GM12872 (cell line): Measurements from ENCODE around the gene ZBTB25.

ENCODE experiments used
- CTCF ChIP-seq: IDR thresholded peaks from 3 replicates; pipeline ENCODE4 v1.5.1; 2011; ENCODE audit warnings: low read depth, mild to moderate bottlenecking, low read length, moderate library complexity; ENCODE audit not compliant: insufficient read depth

ZBTB25 gene

GRCh38 chr14:64502887-64503433 is 678 bp downstream of the ZBTB25 start:
- TF ChIP-seq CTCF = no peak

DNA sequence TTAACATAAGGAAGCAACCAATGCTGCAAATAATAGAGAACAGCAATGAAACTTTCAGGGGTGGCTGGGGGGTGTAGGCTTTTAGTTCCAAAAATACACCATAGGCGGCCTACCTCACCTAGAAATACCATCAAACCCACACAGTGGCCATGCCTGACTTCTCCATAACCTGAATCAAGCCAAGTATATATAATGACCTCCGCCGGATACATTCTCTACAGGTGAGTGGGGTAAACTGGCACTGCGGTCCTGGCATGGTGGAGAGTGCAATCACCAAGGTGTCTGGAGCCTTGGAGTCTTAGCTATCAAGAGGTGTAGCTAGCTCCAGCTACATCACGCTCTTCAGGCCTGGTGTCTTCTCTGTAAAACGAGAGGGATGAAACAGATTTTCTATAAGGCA is 1.2 kb downstream of the ZBTB25 start:
- TF ChIP-seq CTCF = 0 out of 3 replicates have a peak, but pooled peaks have one; percentile 15

DNA sequence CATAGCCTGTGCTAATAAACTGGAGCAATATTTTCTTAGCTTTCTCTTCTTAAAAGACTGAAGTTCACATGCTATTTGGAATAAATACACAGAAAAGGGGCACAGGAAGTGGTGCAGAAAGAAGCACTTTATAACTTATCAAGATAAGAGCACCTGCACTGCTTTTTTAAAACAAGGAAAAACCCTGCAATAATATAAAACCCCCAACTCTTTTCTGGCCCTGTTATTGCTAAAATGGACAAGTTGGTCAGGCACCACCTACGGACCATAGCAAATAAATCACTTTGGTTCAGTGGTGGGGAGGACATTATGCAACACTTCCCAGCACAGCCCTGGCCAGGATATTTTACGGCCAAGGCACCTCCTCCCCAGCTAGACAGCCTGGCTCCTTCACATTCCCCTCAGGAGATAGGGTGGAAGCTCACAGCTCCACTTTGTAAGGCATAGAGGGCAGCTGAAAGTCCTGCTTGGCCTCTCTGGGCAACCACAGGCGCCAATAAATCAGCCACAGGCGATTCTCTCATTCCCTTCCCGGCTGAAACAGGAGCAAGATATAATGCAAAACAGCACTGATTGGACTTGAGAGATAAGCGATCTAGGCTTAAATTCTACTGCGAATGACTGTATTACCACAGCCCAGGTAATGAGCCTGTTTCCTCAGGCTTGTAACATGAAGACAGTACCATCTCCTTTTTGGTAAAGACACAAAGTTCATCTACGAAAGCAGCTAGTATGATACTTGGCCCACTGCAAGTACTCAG is 2.0 kb downstream of the ZBTB25 start:
- TF ChIP-seq CTCF = no peak

- TF ChIP-seq CTCF = no peak
Measured at GRCh38 chr14:64500088-64500487, 3.5 kb downstream of the ZBTB25 start.

GRCh38 chr14:64496764-64497163 is 6.9 kb downstream of the ZBTB25 start:
- no peak for TF ChIP-seq CTCF

DNA sequence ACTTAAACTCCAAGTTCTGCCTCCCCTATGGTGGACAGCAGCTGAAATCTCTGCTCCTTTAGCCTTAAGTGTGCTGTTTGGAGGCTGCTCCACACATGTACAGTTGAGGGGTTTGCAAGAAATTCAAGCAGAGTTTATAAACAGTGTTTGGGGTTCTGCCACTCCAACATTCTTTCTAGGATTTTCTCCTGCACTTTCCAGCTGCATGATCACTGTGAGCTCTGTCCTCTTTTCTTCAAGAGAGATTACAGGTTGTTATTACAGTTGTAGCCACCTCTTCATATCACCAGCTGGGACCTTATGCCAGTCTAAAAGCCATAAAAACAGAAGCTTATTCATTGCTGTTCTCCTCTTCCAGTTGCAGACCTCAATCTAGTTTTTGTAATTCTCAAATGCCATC is 8.4 kb downstream of the ZBTB25 start:
- TF ChIP-seq CTCF = no peak

DNA sequence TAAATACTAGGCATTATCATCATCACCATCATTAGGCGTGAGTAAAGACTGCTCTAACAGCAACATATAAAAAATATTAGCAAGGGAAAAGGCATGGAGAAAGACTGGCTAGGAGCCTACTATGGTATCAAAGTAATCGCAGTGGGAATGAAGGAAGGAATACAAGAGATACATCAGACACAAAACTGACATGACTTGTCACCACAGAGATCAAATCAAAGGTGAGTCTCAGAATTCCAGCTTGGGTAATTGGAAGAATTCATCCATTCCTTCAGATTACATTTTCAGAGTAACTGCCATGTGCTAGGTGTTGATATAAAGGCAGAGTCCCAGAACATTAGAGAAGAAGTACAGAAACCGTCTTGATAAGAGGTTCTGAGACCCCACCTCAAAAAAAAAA is 10.2 kb downstream of the ZBTB25 start:
- no peak for TF ChIP-seq CTCF
